ENCODE results near the gene OLA1. TPM values are rescaled to one million over a fixed set of nuclear protein-coding genes. Genes with fewer than 3 reads are reported as not detected.

The OLA1 gene
- total and polyA plus RNA-seq, 9 of the 15 experiments (the other 6 are each of a cell fraction or from before 2014, with no cell fraction given), result 208 to 353 (median 225) TPM

- in situ Hi-C loops (cut with MboI), result no loop called here
- ATAC-seq, result no peak
- POLR2A ChIA-PET, result no interaction called here
- no peak overlapping the region for H3K4me3 ChIP-seq
- no peaks in the 10 kb centered on the region for H3K4me1 ChIP-seq (replicated peaks in 1 of 2; ENCODE audit: control insufficient read depth in 2 of 2, insufficient read depth in 2 of 2, low read length in 2 of 2)
- TF ChIP-seq MCM7 (IDR thresholded peaks at IDR 0.05), result no peak
- TF ChIP-seq ZNF232 (CRISPR knock-in tag; IDR thresholded peaks at IDR 0.05), result no peak
- no peak for TF ChIP-seq ZBTB49 (CRISPR knock-in tag; IDR thresholded peaks at IDR 0.05; ENCODE audit: borderline replicate concordance)
- TF ChIP-seq ERF (CRISPR knock-in tag; IDR thresholded peaks at IDR 0.05), result no peak
- no peak for TF ChIP-seq RHOXF2B (CRISPR knock-in tag; conservative IDR thresholded peaks at IDR 0.05)
- TF ChIP-seq PCBP1 (IDR thresholded peaks at IDR 0.05; ENCODE audit: low read depth, low read length, poor library complexity, severe bottlenecking), result no peak
- TF ChIP-seq NFATC3 (IDR thresholded peaks at IDR 0.05), result no peak
- no peak for TF ChIP-seq TOE1 (IDR thresholded peaks at IDR 0.05; ENCODE audit: borderline replicate concordance)
- no peak for TF ChIP-seq TOE1 (CRISPR knock-in tag; IDR thresholded peaks at IDR 0.05; ENCODE audit: borderline replicate concordance, low read depth)
- no peak for TF ChIP-seq POLR2H (tag; IDR thresholded peaks at IDR 0.05; ENCODE audit: low read depth)
- no peak for TF ChIP-seq ARID1B (IDR thresholded peaks at IDR 0.05)
- no peak for TF ChIP-seq TCFL5 (CRISPR knock-in tag; conservative IDR thresholded peaks at IDR 0.05)
- no TSS peak for BruUV-seq (replicated peaks)
- H3K27me3 ChIP-seq (ENCODE audit: control insufficient read depth in 2 of 2, insufficient read depth in 2 of 2, low read length in 2 of 2), result no peaks in the 10 kb centered on the region
- no peak for FAIRE-seq
- no peak overlapping the region for H3K9ac ChIP-seq (ENCODE audit: insufficient read depth in 1 of 2, low read depth in 2 of 2, low read length in 2 of 2)
- no peaks in the 10 kb centered on the region for H3K9me1 ChIP-seq (ENCODE audit: control insufficient read depth, insufficient read depth, low read length)
- H2AFZ ChIP-seq (ENCODE audit: low read depth, low read length), result no peak overlapping the region
- H4K20me1 ChIP-seq (replicated peaks; ENCODE audit: control insufficient read depth, insufficient read depth, low read length), result no peaks in the 10 kb centered on the region
- H3K9me3 ChIP-seq (replicated peaks; ENCODE audit: control insufficient read depth, insufficient read depth, low read depth, low read length), result no peaks in the 10 kb centered on the region
- no peak overlapping the region for H3K27ac ChIP-seq (ENCODE audit: extremely low read depth, low read depth, low read length)
- intact Hi-C loops (cut with micrococcal nuclease), result no loop called here
- no peak overlapping the region for H3K4me2 ChIP-seq (ENCODE audit: insufficient read depth, low read length)
- CTCF ChIA-PET (ENCODE audit: low intra/inter-chr PET ratio), result no interaction called here
- H3K79me2 ChIP-seq (ENCODE audit: control insufficient read depth, insufficient read depth, low read length), result no peaks in the 10 kb centered on the region
- H3K36me3 ChIP-seq (ENCODE audit: control insufficient read depth, insufficient read depth, low read length), result peaks cover 27% of the 10 kb centered on the region; the same call in 1 of the 3 replicates
- no peak for DNase-seq (ENCODE audit: extremely low read depth in 1 of 4, low spot score in 3 of 4)
Observed at GRCh38 chr2:174122185-174122584, 126.1 kb downstream of the OLA1 start.

Measured in K562 (cell line).